Naive thymus-derived CD4-positive, alpha-beta T cell (primary cell): ENCODE data around the gene ELMO1. TPM values are rescaled to one million over a fixed set of nuclear protein-coding genes. Genes with fewer than 3 reads are reported as not detected.

Experiments
- ATAC-seq: fragments of 150-1000 bp; cut with Tn5 transposase; 2 replicates; pipeline ENCODE4 v1.10.0; 2021; ENCODE audit warnings: mild to moderate bottlenecking, moderate library complexity
- CTCF ChIA-PET: fragments of 350-600 bp; sonication (Branson Sonifier 250); formaldehyde crosslinking; loops from one replicate; lab custom pipeline; 2021; ENCODE audit warnings: antibody characterized with exemption; lab: Charles Lee
- POLR2A ChIA-PET: fragments of 350-600 bp; sonication (Branson Sonifier 250); formaldehyde crosslinking; loops from one replicate; lab custom pipeline; 2021; ENCODE audit warnings: antibody characterized with exemption, inconsistent platforms; lab: Charles Lee
- DNase-seq, 9 donors: peaks; one replicate each; pipeline versions ENCODE4 v3.0.0 to v3.0.0-alpha.2; 2020 to 2022; ENCODE audit warnings: mixed read lengths in 1 of 9
- H3K27ac ChIP-seq: one replicate; pipeline ENCODE4 v1.7.0; 2013; ENCODE audit warnings: mild to moderate bottlenecking, low read depth, low read length, moderate library complexity
- H3K27me3 ChIP-seq, 2 donors: one replicate each; pipeline ENCODE4 v1.7.0; 2013; ENCODE audit warnings: low read length in 2 of 2, mild to moderate bottlenecking in 2 of 2, moderate library complexity in 2 of 2; ENCODE audit not compliant: control insufficient read depth in 2 of 2, insufficient read depth in 2 of 2
- H3K36me3 ChIP-seq, 3 experiments: 1 replicate in 2 of 3; 2 replicates in 1 of 3; pipeline ENCODE4 v1.7.0; 2013; ENCODE audit warnings: low read length in 3 of 3, mild to moderate bottlenecking in 3 of 3, moderate library complexity in 1 of 3; ENCODE audit not compliant: insufficient read depth in 3 of 3, control insufficient read depth in 2 of 3
- H3K4me1 ChIP-seq, 2 donors: one replicate each; pipeline ENCODE4 v1.7.0; 2013; ENCODE audit warnings: low read length in 2 of 2, mild to moderate bottlenecking in 2 of 2, moderate library complexity in 1 of 2; ENCODE audit not compliant: control insufficient read depth in 2 of 2, insufficient read depth in 2 of 2
- H3K4me3 ChIP-seq: 2 replicates; pipeline ENCODE4 v1.7.0; 2013; ENCODE audit warnings: mild to moderate bottlenecking, low read length
- H3K9me3 ChIP-seq, 3 experiments: 1 replicate in 2 of 3; 2 replicates in 1 of 3; pipeline ENCODE4 v1.7.0; 2013; ENCODE audit warnings: low read length in 3 of 3; ENCODE audit not compliant: control insufficient read depth in 2 of 3
- H3K27ac Mint-ChIP-seq, 9 donors: one replicate each; pipeline ENCODE4 v1.8.0; 2020 to 2022; ENCODE audit warnings: mixed read lengths in 9 of 9, mild to moderate bottlenecking in 8 of 9, moderate library complexity in 5 of 9, inconsistent platforms in 2 of 9
- H3K27me3 Mint-ChIP-seq, 5 donors: one replicate each; pipeline ENCODE4 v1.8.0; 2021 to 2022; ENCODE audit warnings: mixed read lengths in 5 of 5, mild to moderate bottlenecking in 1 of 5
- H3K36me3 Mint-ChIP-seq, 5 donors: one replicate each; pipeline ENCODE4 v1.8.0; 2020 to 2022; ENCODE audit warnings: mixed read lengths in 5 of 5, mild to moderate bottlenecking in 3 of 5, inconsistent platforms in 1 of 5
- H3K4me1 Mint-ChIP-seq, 7 donors: one replicate each; pipeline ENCODE4 v1.8.0; 2020 to 2022; ENCODE audit warnings: mixed read lengths in 7 of 7, mild to moderate bottlenecking in 3 of 7, inconsistent platforms in 1 of 7
- H3K4me3 Mint-ChIP-seq, 10 donors: one replicate each; pipeline ENCODE4 v1.8.0; 2020 to 2022; ENCODE audit warnings: mild to moderate bottlenecking in 10 of 10, mixed read lengths in 10 of 10, moderate library complexity in 6 of 10, inconsistent platforms in 2 of 10
- H3K9me3 Mint-ChIP-seq, 11 donors: one replicate each; pipeline ENCODE4 v1.8.0; 2020 to 2022; ENCODE audit warnings: mixed read lengths in 11 of 11, mild to moderate bottlenecking in 4 of 11, inconsistent platforms in 1 of 11, moderate library complexity in 1 of 11
- intact Hi-C, 2 donors: fragments of 100-400 bp; cut with micrococcal nuclease; formaldehyde crosslinking; loops; one replicate each; pipeline ENCODE4 v1.15.1; 2023
- polyA plus RNA-seq, 2 donors: library from polyadenylated mRNA; unstranded; fragments of 300-500 nt; fragmentation: Illumina TruSeq; gene quantifications; one replicate each; pipeline ENCODE4 v1.2.3, GENCODE V29; 2021
- total RNA-seq, 6 experiments: library from RNA in 5 of 6; stranded (reverse) in 5 of 6; gene quantifications; 1 replicate in 5 of 6; 2 replicates in 1 of 6; pipeline ENCODE4 v1.2.3 and lab custom pipeline; 2021 to 2026

Gene ELMO1
- total and polyA plus RNA-seq, 7 experiments from 2014 or later = 63.6 to 160 (median 124) TPM

- ChIA-PET CTCF (interaction anchor here (0.6 to 1.1 kb wide), 3 partner anchors 32 to 1031 kb away, joined by 3 to 4 read pairs (median 4); no protein-coding TSS in a partner anchor), POLR2A (interaction anchor here (1.1 kb wide), 1 partner anchor 10 kb away, joined by 5 read pairs; no protein-coding TSS in a partner anchor)
- ATAC-seq (peak; percentile 76), DNase-seq (peak in 7 of 9 donors; percentile 14 to 41 (median 38))
- H3K27me3 ChIP-seq = no peaks in the 10 kb centered on the region
- no peak overlapping the region for H3K4me3 ChIP-seq
- peaks cover 18 to 25% of the 10 kb centered on the region in 2 donors for H3K4me1 ChIP-seq
- Mint-ChIP-seq H3K4me3 (no peak overlapping the region), H3K36me3 (peaks cover 0 to 22% (median 12%) of the 10 kb centered on the region in 5 donors), H3K4me1 (peaks cover 0 to 31% (median 24%) of the 10 kb centered on the region in 7 donors), H3K27me3 (no peaks in the 10 kb centered on the region), H3K27ac (no peak overlapping the region), H3K9me3 (peaks cover 0 to 4% (median 0%) of the 10 kb centered on the region in 11 donors)
- intact Hi-C loops = loop anchor here in 1 of 2 donors (1.0 kb wide), 1 partner anchor 8 kb away; no protein-coding TSS in a partner anchor
- no peaks in the 10 kb centered on the region for H3K36me3 ChIP-seq
- H3K27ac ChIP-seq = peak overlapping the region; percentile 6
- no peaks in the 10 kb centered on the region for H3K9me3 ChIP-seq
Measured at GRCh38 chr7:37318541-37318940, 130.1 kb downstream of the ELMO1 start.

GRCh38 chr7:37315772-37316715, 132.6 kb downstream of the ELMO1 start:
- intact Hi-C loops = no loop called here
- Mint-ChIP-seq H3K27me3 (no peaks in the 10 kb centered on the region), H3K4me3 (peak overlapping the region in 6 of 10 donors; percentile 14 to 28 (median 18)), H3K27ac (peak overlapping the region in 7 of 9 donors; percentile 5 to 76 (median 49)), H3K36me3 (peaks cover 0 to 27% (median 12%) of the 10 kb centered on the region in 5 donors), H3K4me1 (peaks cover 11 to 54% (median 44%) of the 10 kb centered on the region in 7 donors), H3K9me3 (peaks cover 0 to 4% (median 0%) of the 10 kb centered on the region in 11 donors)
- DNase-seq = no peak
- Histone ChIP-seq H3K27ac (no peak overlapping the region), H3K4me1 (peaks cover 24 to 45% of the 10 kb centered on the region in 2 donors), H3K36me3 (no peaks in the 10 kb centered on the region), H3K9me3 (no peaks in the 10 kb centered on the region), H3K4me3 (no peak overlapping the region), H3K27me3 (no peaks in the 10 kb centered on the region)
- ChIA-PET CTCF (interaction anchor here (0.6 kb wide), 1 partner anchor 161 kb away, joined by 3 read pairs; no protein-coding TSS in a partner anchor), POLR2A (interaction anchor here (0.7 to 1.1 kb wide), 3 partner anchors 10 to 18 kb away, joined by 3 to 4 read pairs (median 3); no protein-coding TSS in a partner anchor)
- ATAC-seq = no peak

GRCh38 chr7:37312608-37313007, 136.1 kb downstream of the ELMO1 start:
- no peak for DNase-seq
- Mint-ChIP-seq H3K4me3 (peak overlapping the region in 6 of 10 donors; percentile 11 to 43 (median 35)), H3K27me3 (no peaks in the 10 kb centered on the region), H3K4me1 (peaks cover 42 to 85% (median 72%) of the 10 kb centered on the region in 7 donors), H3K9me3 (peaks cover 0 to 16% (median 0%) of the 10 kb centered on the region in 11 donors), H3K27ac (peak overlapping the region in 7 of 9 donors; percentile 66 to 97 (median 93)), H3K36me3 (peaks cover 11 to 53% (median 31%) of the 10 kb centered on the region in 5 donors)
- Histone ChIP-seq H3K27ac (peak overlapping the region; percentile 32), H3K4me3 (no peak overlapping the region), H3K9me3 (no peaks in the 10 kb centered on the region), H3K4me1 (peaks cover 29 to 55% of the 10 kb centered on the region in 2 donors), H3K27me3 (no peaks in the 10 kb centered on the region), H3K36me3 (no peaks in the 10 kb centered on the region)
- ChIA-PET POLR2A (no interaction called here), CTCF (no interaction called here)
- intact Hi-C loops = loop anchor here in 1 of 2 donors (5.0 kb wide), 1 partner anchor 45 kb away; no protein-coding TSS in a partner anchor
- ATAC-seq = no peak

- ChIA-PET CTCF (no interaction called here), POLR2A (no interaction called here)
- Histone ChIP-seq H3K36me3 (no peaks in the 10 kb centered on the region), H3K4me1 (peaks cover 26 to 52% of the 10 kb centered on the region in 2 donors), H3K27me3 (no peaks in the 10 kb centered on the region), H3K9me3 (no peaks in the 10 kb centered on the region), H3K4me3 (no peak overlapping the region), H3K27ac (peak overlapping the region; percentile 38)
- Mint-ChIP-seq H3K4me3 (peak overlapping the region in 7 of 10 donors; percentile 52 to 88 (median 66)), H3K9me3 (peaks cover 0 to 14% (median 0%) of the 10 kb centered on the region in 11 donors), H3K27ac (peak overlapping the region in 7 of 9 donors; percentile 79 to 98 (median 97)), H3K4me1 (peaks cover 50 to 85% (median 68%) of the 10 kb centered on the region in 7 donors), H3K27me3 (no peaks in the 10 kb centered on the region), H3K36me3 (peaks cover 17 to 57% (median 38%) of the 10 kb centered on the region in 5 donors)
- ATAC-seq (peak; percentile 61), DNase-seq (peak in 5 of 9 donors; percentile 27 to 36 (median 34))
- intact Hi-C loops = loop anchor here (1.0 to 5.0 kb wide), 4 partner anchors 27 to 44 kb away; no protein-coding TSS in a partner anchor
Measured at GRCh38 chr7:37311355-37311754, 137.3 kb downstream of the ELMO1 start.

DNA sequence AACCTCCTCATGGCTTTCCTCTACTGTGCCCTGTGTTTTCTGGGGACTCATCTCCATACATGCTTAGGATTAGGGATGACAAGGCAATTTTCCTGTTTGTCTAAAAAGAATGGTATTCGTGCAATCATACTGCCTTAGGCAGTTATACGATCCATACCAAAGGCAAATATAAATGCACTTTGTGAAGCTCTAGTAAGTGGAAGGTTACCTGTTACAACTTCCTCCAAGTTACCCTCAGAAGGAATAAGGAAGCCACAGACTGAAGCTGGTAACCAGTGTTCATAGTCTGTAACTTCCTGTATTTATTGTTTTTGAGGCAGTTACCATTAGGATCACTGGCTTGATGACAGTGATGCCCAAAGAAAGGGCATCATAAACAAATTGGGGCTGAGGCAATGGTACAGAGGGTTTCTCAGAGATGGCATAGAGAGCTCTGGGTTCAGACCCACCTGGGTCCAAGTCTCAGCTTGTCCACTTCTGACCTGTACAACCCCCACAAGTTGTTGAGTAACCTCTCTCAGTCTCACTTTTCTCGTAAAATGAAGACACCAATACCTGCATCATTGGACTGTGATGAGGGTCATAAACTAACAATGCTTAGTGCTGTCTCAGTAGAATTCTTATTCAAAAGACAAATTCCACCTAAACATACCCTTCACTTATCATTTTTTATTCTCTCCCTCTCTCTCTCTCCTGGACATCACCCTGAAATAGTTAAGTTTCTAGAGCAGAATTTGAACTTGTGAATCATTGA, 138.2 kb downstream of the ELMO1 start:
- Histone ChIP-seq H3K36me3 (no peaks in the 10 kb centered on the region), H3K4me3 (peak overlapping the region; percentile 22), H3K9me3 (no peaks in the 10 kb centered on the region), H3K27ac (peak overlapping the region; percentile 38), H3K27me3 (no peaks in the 10 kb centered on the region), H3K4me1 (peaks cover 23 to 47% of the 10 kb centered on the region in 2 donors)
- Mint-ChIP-seq H3K36me3 (peaks cover 21 to 62% (median 45%) of the 10 kb centered on the region in 5 donors), H3K4me1 (peaks cover 45 to 86% (median 69%) of the 10 kb centered on the region in 7 donors), H3K27ac (peak overlapping the region in 7 of 9 donors; percentile 79 to 98 (median 97)), H3K4me3 (peak overlapping the region; percentile 52 to 88 (median 73)), H3K9me3 (peaks cover 0 to 14% (median 0%) of the 10 kb centered on the region in 11 donors), H3K27me3 (no peaks in the 10 kb centered on the region)
- DNase-seq (peak in 7 of 9 donors; percentile 18 to 66 (median 39)), ATAC-seq (peak; percentile 90)
- intact Hi-C loops = loop anchor here (1.0 to 5.0 kb wide), 6 partner anchors 8 to 43 kb away; no protein-coding TSS in a partner anchor
- CTCF ChIA-PET = interaction anchor here (0.9 to 1.7 kb wide), 3 partner anchors 26 to 43 kb away, joined by 3 to 6 read pairs (median 4); no protein-coding TSS in a partner anchor
- POLR2A ChIA-PET = interaction anchor here (0.7 to 1.0 kb wide), 3 partner anchors 23 to 43 kb away, joined by 3 to 5 read pairs (median 5); no protein-coding TSS in a partner anchor
